ENCODE results near the gene HOXC5.

The HOXC5 gene

GRCh38 chr12:54032627-54033100 is at the start of gene HOXC5:
TSS of gene HOXC5 (plus strand) at chr12:54033050. CDS start at chr12:54033123, 73 bp downstream.
- DNase-seq (ENCODE audit: low read depth, low spot score) = peak; percentile 40

DNA sequence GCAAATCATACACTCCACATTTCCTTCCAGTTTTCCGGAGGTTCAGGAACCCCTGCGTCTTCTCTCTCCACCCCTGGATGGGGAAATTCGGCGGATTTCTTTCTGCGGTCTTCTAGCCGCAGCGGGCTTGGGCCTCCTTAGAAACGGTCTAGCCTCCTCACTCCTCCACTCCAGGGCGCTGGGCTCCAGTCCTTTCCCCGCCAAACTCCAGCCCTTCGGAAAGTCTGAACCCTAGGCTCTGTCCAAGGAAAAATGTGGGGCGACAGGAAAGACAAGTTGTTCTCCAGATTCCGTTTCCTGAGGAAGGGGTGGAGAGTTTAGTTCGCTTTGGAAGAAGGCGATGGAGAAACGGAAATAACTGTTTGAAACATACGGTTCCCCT is 49.3 kb upstream of the HOXC5 start:
- DNase-seq (ENCODE audit: low read depth, low spot score) = no peak

DNA sequence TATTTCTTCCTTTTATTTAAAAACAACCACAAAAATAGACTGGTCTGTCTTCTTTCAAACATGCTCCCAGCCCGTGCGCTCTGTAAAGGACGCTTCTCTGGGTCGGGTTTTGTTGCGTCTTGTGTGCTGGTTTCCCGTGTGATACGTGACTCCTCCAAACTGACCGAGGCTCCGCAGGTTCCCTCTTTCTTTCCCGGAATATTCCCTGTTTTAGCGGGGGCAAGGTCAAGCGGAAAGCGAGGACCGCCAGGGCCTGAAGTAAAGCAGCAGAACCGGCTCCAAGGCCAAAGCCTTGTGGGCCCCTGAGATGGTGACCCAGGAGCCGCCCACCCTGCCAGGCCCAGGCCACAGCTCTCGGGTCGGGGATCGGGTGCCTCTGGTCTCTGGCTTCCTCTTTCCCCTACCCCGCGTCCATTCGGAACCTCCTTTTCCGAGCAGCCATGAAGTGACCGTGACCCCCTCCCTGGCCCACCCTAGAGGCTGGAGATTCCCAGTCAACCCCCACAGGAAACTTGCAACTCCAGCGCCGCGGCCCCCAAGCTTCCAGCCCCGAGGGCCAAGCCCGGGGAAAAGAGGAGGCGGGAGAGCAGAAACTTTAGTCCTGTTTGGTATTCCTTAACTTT is 48.8 kb upstream of the HOXC5 start:
- no peak for DNase-seq (ENCODE audit: low read depth, low spot score)

GRCh38 chr12:53984901-53985691 is 47.8 kb upstream of the HOXC5 start, which contains the start of gene HOXC10:
TSS of gene HOXC10 (plus strand) at chr12:53985146. CDS start at chr12:53985260, 114 bp downstream.
- peak; percentile 62 for DNase-seq (ENCODE audit: low read depth, low spot score)

DNA sequence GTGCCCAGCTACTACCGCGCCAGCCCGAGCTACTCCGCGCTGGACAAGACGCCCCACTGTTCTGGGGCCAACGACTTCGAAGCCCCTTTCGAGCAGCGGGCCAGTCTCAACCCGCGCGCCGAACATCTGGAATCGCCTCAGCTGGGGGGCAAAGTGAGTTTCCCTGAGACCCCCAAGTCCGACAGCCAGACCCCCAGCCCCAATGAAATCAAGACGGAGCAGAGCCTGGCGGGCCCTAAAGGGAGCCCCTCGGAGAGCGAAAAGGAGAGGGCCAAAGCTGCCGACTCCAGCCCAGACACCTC is 47.2 kb upstream of the HOXC5 start:
- DNase-seq (ENCODE audit: low read depth, low spot score) = no peak

- DNase-seq (ENCODE audit: low read depth, low spot score) = no peak
Observed at GRCh38 chr12:53985994-53986685, 46.7 kb upstream of the HOXC5 start.

DNA sequence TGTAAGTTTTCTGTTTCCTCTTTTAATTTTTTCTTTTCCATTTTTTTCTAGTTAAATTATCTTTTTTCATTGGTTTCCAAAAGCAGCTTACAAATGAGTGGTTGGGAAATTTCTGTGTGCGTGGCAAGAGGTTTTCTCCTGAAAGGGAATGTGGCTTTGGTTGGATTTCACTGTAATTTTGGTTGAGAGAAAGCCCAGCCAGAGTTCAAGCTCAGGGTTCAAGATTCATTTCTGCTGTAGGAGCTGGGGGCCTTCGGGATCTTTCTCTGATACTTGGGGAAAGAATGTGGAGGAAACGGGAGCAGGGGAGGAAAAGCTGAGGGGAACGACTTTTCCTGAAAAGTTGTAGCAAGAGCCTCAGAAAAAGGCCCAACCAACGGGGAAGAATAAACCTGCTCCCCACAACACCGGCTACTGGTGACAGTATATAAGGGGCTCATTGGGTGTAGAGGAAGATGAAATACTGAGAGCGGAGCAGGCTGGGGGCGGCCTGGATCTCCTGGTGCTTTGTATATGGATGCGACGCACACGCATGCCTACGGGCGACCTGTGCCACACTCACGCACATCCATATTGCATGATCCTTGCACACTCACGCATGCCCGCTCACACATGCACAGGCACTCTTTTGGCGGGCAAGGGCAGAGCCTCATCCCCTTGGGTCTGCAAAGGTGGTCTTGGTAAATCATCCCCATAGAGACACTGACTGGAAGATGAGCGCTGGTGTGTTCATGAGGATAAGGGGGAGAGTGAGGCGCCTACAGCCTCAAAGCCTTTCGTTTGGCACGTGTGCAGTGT is 46.0 kb upstream of the HOXC5 start:
- no peak for DNase-seq (ENCODE audit: low read depth, low spot score)

DNA sequence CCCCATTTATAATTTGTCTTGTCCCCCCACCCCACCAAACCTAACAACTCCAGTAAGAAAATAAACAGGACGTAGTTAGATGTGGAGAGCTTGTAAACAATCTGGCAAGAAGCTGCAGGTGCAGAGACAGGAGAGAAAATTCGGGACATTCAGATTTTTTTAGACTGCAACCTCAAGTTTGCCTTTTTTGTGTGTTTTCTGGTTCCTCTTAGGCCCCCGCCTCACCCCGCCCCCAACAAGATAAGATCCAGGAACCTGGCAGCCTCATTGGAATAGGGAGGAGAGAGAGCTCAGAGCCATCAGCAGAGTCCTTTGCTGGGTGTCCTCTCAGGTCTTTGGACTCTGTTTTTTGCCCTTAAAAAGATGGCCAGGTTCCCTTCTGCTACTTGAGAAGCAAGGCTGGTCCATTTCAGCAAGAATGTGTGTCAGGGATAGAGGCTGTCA is 45.0 kb upstream of the HOXC5 start:
- DNase-seq (ENCODE audit: low read depth, low spot score) = no peak

- no peak for DNase-seq (ENCODE audit: low read depth, low spot score)
Observed at GRCh38 chr12:53988541-53989226, 44.2 kb upstream of the HOXC5 start.

DNA sequence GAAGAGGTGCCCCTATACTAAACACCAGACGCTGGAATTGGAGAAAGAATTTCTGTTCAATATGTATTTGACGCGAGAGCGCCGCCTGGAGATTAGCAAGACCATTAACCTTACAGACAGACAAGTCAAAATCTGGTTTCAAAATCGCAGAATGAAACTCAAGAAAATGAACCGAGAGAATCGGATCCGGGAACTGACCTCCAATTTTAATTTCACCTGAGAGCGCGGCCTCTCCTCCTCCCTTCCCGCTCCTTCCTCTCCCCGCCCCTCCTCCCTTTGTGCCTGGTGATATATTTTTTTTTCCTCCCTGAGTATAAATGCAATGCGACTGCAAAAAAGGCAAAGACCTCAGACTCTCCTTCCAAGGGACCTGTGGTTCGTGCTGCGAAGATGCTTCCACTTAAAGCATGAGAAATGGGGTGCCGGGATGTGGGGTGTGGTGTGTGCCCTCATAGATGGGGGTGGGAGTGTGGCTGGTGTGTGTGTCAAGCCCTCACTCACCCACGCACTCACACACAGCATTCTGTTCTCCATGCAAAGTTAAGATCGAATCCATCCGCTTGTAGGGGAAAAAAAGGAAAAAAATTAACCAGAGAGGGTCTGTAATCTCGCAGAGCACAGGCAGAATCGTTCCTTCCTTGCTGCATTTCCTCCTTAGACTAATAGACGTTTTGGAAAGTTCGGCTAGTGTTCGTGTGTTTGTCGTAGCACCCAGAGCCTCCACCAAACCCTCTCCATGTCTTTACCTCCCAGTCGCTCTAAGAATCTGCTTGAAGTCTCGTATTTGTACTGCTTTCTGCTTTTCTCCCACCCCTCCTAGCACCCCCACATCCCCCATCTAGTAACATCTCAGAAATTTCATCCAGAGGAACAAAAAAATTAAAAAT is 43.4 kb upstream of the HOXC5 start:
- DNase-seq (ENCODE audit: low read depth, low spot score) = no peak

GRCh38 chr12:53990311-53991076 is 42.4 kb upstream of the HOXC5 start:
- no peak for DNase-seq (ENCODE audit: low read depth, low spot score)

GRCh38 chr12:53991077-53991460 is 41.8 kb upstream of the HOXC5 start:
- no peak for DNase-seq (ENCODE audit: low read depth, low spot score)

DNA sequence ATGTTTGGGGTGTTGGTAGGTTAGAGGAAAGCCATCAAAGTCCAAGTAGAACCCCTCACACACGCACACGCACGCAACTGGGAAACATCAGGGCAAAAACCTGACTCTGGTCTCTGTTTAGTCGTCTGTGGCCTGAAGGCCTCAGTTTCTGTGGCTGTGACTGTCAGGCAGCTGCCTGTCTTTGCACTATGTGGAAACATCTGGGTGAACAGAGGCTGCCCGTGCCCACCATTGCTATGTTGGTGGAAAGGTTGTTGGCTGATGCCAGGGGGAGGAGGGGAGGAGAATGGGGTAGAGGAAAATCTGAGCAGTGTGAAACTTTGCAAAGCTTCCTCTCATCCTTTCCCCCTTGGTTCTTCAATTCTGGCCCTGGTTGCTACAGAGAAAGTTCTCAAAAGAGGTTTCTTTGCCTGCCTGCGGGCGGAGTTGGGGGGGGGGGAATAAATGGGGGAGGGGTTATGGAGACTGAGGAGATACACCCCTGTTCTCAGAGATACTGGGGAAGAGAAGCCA is 40.4 kb upstream of the HOXC5 start:
- DNase-seq (ENCODE audit: low read depth, low spot score) = no peak

DNA sequence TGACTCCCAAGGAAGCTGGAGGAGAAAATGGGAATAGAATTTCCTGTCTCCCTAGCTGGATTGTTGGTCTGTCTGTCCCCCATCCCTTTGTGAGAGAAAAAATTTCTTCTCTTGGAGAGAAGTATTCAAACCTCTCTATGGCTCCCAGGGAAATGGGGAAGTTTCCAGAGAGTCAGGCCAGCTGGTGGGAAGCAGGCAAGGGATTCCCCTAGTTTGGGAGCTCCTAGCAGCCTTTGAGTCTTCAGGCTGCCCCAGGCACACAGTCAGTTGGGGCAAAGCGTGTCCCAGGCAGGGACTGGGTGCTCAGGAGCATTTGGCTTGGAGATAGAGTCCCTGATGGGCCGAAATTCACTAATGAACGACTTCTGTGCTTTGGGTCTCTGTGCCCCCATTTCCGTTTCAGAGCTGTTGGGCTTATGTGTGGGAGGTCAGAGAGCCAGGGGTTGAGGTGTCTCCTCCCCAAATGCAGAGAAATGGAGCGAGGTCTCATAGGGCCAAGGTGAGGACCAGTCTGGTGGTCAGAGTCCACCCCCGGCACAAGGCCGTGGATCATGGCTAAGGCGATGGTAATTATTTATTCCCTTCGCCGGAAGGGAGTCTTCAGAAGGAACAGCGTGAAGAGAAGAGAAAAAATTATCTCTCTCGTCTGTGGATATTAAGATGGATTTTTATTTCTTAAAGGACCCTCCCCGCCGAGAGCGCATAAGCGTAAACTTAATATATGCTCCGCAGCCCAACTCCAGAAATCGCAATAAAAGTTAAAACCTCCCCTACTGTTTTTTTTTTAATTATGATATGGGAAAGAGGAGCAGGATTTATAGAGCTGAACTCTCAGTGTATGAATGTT is 39.5 kb upstream of the HOXC5 start:
- no peak for DNase-seq (ENCODE audit: low read depth, low spot score)

GRCh38 chr12:53994009-53994263 is 38.9 kb upstream of the HOXC5 start:
- DNase-seq (ENCODE audit: low read depth, low spot score) = no peak

- no peak for DNase-seq (ENCODE audit: low read depth, low spot score)
Observed at GRCh38 chr12:53994264-53995001, 38.4 kb upstream of the HOXC5 start.

DNA sequence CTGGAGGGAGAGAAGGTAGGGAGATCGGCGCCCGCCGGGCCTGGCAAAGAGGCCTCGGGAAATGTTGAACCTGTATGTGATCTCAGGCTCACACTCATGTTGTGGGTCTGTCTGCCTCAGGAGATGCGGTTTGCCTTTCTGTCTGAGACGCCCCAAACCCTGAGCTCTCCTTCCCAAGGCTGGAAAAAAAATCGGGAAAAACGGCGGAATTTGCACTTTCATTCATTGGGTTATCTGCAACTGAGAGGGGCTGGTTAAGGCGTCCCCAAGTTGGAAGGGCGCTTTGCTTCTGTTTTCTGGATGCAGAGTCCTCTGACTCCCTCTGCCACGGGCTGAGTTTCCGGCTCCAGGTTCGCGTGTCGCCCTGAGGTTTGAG is 37.9 kb upstream of the HOXC5 start:
- no peak for DNase-seq (ENCODE audit: low read depth, low spot score)
